SU-DHL-6 (cell line): ENCODE data around the gene PRPS2.

Experiments
- CTCF ChIP-seq: fragments of 200-600 bp; sonication (generic); IDR thresholded peaks from one replicate; pipeline ENCODE4 v1.5.1; 2017; ENCODE audit warnings: antibody characterized with exemption, mild to moderate bottlenecking, low read length, moderate library complexity; ENCODE audit not compliant: insufficient read depth, poor library complexity, severe bottlenecking
- EZH2phosphoT487 ChIP-seq: fragments of 200-600 bp; sonication (generic), shearing (Covaris generic); conservative IDR thresholded peaks from 2 replicates; pipeline ENCODE4 v1.6.1; 2018; ENCODE audit warnings: mild to moderate bottlenecking, antibody characterized with exemption, low read length, moderate library complexity, mixed read lengths

GRCh38 chrX:12777670-12778069 is 13.5 kb upstream of the PRPS2 start:
- TF ChIP-seq CTCF (no peak), EZH2phosphoT487 (no peak)
